HepG2 (cell line): ENCODE measurements around the gene RSF1. TPM values are rescaled to one million over a fixed set of nuclear protein-coding genes. Genes with fewer than 3 reads are reported as not detected.
A peak's percentile ranks its signal among the peaks of the same experiment; 100 is the strongest.

Source experiments
- ARID5B ChIP-seq: IDR thresholded peaks from 2 replicates; pipeline ENCODE4 v1.4.0; 2020; ENCODE audit warnings: mild to moderate bottlenecking, missing genetic modification reagents
- ARNT ChIP-seq: fragments of 450-650 bp; IDR thresholded peaks from 2 replicates; pipeline ENCODE4 v1.6.1; 2017
- BCL6 ChIP-seq: IDR thresholded peaks from 2 replicates; pipeline ENCODE4 v1.6.1; 2016; ENCODE audit warnings: missing genetic modification reagents, missing compliant biosample characterization
- BORCS8-MEF2B ChIP-seq: sonication (generic); formaldehyde crosslinking; IDR thresholded peaks from 2 replicates; pipeline ENCODE4 v1.8.0; 2022; ENCODE audit warnings: mild to moderate bottlenecking, missing genetic modification reagents
- CREBL2 ChIP-seq: sonication (generic); formaldehyde crosslinking; IDR thresholded peaks from 2 replicates; pipeline ENCODE4 v1.8.1; 2023; ENCODE audit warnings: missing genetic modification reagents, mild to moderate bottlenecking, borderline replicate concordance
- HNF4A ChIP-seq: sonication (generic); formaldehyde crosslinking; IDR thresholded peaks from 2 replicates; pipeline ENCODE4 v1.4.0; 2020; ENCODE audit warnings: missing genetic modification reagents
- MXD3 ChIP-seq: IDR thresholded peaks from 2 replicates; pipeline ENCODE4 v1.6.1; 2016; ENCODE audit warnings: mild to moderate bottlenecking, missing biosample characterization, missing genetic modification reagents
- PHF21A ChIP-seq: sonication (generic); formaldehyde crosslinking; IDR thresholded peaks from 2 replicates; pipeline ENCODE4 v1.5.0; 2020; ENCODE audit warnings: mild to moderate bottlenecking, missing genetic modification reagents
- ZNF451 ChIP-seq: sonication (generic); formaldehyde crosslinking; IDR thresholded peaks from 2 replicates; pipeline ENCODE4 v1.5.0; 2020; ENCODE audit warnings: mild to moderate bottlenecking, missing genetic modification reagents
- ZNF766 ChIP-seq: sonication (generic); formaldehyde crosslinking; IDR thresholded peaks from 2 replicates; pipeline ENCODE4 v1.5.0; 2020; ENCODE audit warnings: missing genetic modification reagents, borderline replicate concordance
- ZSCAN20 ChIP-seq: sonication (generic); formaldehyde crosslinking; IDR thresholded peaks from 2 replicates; pipeline ENCODE4 v1.4.0; 2020; ENCODE audit warnings: missing genetic modification reagents, mild to moderate bottlenecking, borderline replicate concordance
- polyA plus RNA-seq, 8 experiments: library from polyadenylated mRNA; depleted of rRNA in 3 of 8; stranded (reverse) in 7 of 8; unstranded in 1 of 8; fragments of >200 nt; fragmentation: Illumina TruSeq in 4 of 8; extraction: Trizol in 4 of 8; gene quantifications; 2 replicates each; pipeline versions ENCODE4 v1.2.1 to v1.2.3, GENCODE V29; 2011 to 2016; ENCODE audit warnings: low read depth in 4 of 8, missing spikeins in 1 of 8, mixed read lengths in 1 of 8; ENCODE audit not compliant: insufficient read depth in 1 of 8
- total RNA-seq, 5 experiments: library from RNA; depleted of rRNA; stranded (reverse); fragments of >200 nt; fragmentation: Illumina TruSeq; extraction: Trizol; gene quantifications; 2 replicates each; pipeline ENCODE4 v1.2.3, GENCODE V29; 2016; ENCODE audit warnings: low read depth in 1 of 5

Gene RSF1
- total and polyA plus RNA-seq, 2 of the 13 experiments (the other 11 are each of a cell fraction or from before 2014, with no cell fraction given): 15.5 to 33.1 TPM

- no peak for TF ChIP-seq CREBL2 (CRISPR knock-in tag)
- peak; percentile 77 for TF ChIP-seq BCL6 (CRISPR knock-in tag)
- TF ChIP-seq ZNF766: no peak
- TF ChIP-seq ARID5B (CRISPR knock-in tag): peak; percentile 18; the same call in 1 of the 2 replicates
- TF ChIP-seq BORCS8-MEF2B (CRISPR knock-in tag): no peak
- TF ChIP-seq ARNT: no peak
- TF ChIP-seq ZSCAN20: no peak
- peak; percentile 51 for TF ChIP-seq HNF4A (CRISPR knock-in tag)
- no peak for TF ChIP-seq PHF21A (CRISPR knock-in tag)
- TF ChIP-seq MXD3 (CRISPR knock-in tag): no peak
- no peak for TF ChIP-seq ZNF451 (CRISPR knock-in tag)
Measured at GRCh38 chr11:77784572-77784971, 36.0 kb downstream of the RSF1 start (continued).
